Stimulated activated CD8-positive, alpha-beta memory T cell treated with anti-CD3 and anti-CD28 coated beads, Interleukin-12 subunit alpha, Interleukin-12 subunit beta, amount 100 ng/mL, for 1 hour (primary cell): ENCODE measurements around the gene FARP1.

ENCODE experiments used
- DNase-seq: peaks from one replicate; pipeline ENCODE4 v3.0.0-alpha.2; 2020; ENCODE audit warnings: low read depth

The FARP1 gene

GRCh38 chr13:98335721-98336120 lies 192.8 kb downstream of the FARP1 start:
- DNase-seq: no peak

DNA sequence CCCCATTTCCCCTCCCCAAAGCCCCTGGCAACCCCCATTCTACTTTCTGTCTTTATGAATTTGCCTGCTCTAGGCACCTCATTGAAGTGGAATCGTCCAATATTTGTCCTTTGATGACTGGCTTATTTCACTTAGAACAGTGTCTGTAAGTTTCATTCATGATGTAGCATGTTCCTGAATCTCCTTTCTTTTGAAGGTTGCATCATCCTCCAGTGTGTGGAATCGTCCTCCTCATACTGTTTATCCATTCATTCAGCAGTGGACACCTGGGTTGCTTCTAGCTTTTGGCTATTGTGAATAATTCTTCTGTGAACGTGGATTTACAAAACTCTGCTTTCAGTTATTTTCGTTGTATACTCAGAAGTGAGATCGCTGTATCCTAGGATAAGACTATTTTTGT lies 195.4 kb downstream of the FARP1 start:
- no peak for DNase-seq

- no peak for DNase-seq
These were observed 197.0 kb downstream of the FARP1 start for GRCh38 chr13:98339684-98340425.

GRCh38 chr13:98342953-98343352 lies 200.1 kb downstream of the FARP1 start:
- DNase-seq: no peak

DNA sequence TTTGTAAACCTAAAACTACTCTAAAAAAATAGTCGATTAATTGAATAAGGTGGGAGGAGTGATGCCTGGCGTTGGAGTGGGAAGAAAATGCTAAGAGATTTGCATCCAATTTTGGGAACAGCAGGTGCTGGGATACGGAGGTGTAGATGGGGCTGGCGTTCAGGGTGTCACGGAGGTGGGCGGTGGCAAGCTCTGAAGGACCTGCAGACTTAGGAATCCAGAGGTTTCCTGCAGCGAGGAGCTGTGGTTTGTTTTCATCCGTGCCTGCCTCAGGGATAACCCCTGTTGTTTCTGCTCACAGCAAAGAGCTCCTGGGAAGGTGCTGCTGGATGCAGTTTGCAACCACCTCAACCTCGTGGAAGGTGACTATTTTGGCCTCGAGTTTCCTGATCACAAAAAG lies 200.6 kb downstream of the FARP1 start:
- DNase-seq: no peak

GRCh38 chr13:98344392-98344791 lies 201.5 kb downstream of the FARP1 start:
- no peak for DNase-seq

DNA sequence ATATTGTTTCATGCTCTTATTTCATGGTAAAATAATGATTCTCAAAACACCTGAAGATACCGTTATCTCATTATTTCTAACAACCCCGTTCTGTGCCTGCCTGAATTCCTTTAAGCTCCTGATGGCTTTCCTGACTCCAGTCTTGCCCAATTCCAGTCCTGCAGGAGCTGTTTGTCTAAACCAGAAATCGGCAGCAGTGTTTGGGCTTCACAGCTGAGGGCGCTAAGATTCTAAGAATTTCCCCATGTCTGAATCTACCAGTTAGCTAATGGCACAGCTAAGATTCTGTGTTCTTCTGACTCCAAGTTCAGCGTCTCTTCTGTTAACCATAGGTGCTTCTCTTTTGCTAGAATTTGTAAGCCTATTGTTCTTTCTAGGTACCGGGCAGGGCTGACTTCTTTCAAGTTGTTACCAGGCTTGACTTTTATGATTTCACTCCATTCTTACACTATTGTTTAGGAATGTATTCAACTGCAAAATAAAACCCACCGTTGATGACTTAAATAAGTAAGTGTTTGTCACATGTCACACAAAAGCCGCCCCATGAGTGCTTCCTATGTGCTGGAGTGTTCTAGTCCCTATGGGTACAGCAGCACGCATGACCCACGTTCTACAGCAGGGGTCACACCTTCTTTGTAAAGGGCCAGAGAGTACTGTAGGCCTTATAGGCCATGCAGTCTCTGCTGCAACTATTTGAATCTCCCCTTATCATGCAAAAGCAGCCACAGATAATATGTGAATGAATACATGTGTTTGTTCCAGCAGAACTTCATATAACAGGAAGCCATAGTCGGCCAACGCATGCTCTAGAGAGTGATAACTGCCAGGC lies 202.4 kb downstream of the FARP1 start:
- no peak for DNase-seq

DNA sequence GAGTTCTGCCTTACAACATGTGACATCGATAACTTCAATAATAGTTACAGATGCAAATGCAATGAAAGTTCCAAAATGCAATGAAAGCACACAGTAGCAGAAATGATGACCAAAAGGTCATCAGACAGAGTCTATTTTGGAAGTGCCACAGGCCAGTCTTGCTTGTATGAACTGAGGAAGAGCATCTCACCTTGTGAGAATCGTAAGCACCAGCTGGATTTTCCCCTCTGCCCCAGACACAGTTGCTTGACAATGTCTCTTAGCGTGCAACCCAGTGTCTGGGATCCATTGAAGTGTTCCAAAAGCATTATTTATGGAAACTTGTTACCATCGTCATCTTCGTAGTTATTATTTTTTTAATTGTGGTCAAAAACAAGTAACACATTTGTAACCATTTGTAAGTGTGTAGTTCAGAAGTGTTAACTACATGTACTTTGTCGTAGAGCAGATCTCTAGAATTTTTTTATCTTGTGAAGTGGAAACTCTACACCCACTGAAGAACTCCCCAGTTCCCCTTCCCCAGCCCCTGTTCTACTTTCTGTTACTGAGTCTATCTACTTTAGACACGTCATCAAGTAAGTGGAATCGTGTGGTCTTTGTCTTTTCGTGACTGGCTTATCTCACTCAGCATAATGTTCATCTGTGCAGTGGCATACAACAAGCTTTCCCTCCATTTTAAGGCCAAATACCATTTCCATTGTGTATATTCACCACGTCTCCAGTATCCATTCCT lies 204.2 kb downstream of the FARP1 start:
- no peak for DNase-seq

DNA sequence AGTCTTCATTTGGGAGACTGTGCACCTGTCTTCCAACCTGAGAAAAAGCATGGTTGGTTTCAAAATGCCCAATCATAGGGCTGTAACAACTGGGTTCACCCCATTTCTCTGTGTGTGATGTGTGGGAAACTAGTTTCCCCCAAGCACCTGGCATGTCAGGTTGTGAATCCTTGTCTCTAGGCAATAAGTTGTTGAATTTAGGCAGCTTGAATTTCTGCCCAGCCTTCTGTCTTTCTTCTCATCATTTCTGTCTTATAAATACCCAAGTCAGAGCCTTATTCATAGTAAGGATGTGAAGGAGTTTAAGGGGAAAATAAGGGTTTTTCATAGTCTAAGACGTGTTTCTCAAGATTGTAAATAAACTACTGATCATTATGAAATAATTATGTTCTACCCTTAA lies 204.9 kb downstream of the FARP1 start:
- DNase-seq: no peak

DNA sequence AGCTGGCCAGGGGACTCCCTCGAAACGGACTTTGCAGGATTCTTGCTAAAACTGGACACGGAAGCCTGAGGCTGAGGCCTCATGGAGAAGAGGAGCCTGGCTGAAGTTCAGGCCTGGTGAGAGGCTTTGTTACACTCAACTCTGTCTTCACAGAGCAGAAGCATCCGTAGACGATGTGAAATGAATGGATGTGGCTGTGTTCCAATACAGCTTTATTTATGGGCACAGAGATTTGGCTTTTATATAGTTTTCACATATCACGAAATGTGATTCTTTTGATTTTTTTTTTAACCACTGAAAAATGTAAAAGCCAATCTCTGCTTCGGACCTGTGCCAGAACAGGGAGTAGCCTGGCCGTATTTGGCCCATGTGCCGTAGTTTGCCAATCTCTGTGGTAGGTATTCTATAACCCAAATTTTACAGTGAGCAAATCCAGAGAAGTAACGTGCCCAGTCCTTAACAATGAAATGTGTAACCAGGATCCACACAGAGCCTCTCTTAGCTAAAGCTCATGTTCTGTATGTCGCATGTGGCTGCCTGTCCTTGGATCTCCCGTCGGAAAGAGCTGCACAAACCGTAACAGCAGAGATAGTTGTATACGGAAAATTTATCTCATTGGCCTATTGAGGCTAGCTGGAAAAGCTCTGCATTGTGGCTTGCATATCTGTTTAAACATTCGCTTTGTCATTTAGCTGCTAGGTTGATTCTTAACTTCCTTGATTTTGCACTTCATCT lies 205.7 kb downstream of the FARP1 start:
- no peak for DNase-seq

- DNase-seq: no peak
These were observed 206.9 kb downstream of the FARP1 start for GRCh38 chr13:98349731-98350305.

DNA sequence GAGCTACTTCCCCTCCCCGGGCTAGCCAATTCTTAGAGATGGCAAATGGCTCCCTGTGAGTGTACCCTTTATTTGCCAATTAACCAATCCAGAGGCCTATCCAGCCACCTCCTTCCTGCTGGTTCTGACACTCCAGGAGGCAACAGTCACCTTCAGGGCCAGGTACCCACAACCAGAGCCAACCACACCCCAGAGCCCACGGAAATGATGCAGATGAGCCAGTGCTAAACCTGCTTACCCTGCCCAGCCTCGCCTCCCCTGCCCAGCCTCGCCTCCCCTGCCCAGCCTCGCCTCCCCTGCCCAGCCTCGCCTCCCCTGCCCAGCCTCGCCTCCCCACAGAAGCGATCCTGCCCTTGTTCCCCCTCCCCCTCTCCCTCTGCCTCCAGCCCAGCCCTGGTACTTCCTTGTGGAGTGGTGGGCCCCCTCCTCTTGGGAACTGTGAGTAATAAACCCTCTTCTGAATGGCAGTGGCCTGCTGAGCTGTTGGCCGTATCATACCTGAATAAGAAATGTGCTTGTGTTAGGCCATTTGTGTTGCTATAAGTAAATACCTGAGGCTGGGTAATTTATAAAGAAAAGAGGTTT lies 207.9 kb downstream of the FARP1 start:
- no peak for DNase-seq

- no peak for DNase-seq
These were observed 208.7 kb downstream of the FARP1 start for GRCh38 chr13:98351636-98352035.

DNA sequence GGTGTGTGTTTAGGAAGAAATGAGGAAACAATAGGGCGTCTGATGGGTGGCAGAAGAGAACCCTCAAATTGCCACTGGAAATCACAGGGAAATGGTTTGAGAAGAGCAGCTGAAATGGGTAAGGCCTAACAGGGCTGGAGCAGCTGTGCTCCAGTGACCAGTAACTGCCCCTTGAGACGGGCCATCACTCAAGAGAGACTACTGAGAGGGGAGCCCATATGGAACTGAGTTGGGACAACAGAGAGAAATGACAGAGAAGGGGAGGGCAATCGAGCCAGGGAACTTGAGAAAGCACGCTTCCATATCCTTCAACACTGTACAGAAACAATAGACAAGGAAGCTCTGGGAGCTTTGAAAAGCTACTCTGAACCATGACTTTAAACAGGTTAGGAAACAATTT lies 209.3 kb downstream of the FARP1 start:
- no peak for DNase-seq

DNA sequence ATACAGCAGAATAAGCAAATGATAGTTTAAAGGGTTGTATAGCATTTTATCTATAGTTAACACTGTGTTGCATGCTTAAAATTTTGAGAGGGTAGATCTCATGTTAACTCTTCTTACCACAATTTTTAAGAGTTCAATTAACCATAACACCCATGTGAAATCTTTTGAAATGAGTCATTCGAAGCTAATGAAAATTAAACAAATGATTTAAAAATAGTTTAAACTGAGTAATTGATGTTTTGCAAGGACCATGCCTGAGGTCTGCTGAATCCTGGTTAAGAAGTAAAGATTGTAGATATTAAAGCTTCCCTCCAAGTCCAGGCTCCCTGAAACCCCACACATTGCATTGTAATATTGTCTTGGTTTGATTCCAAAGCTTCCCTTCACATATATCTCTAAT lies 210.9 kb downstream of the FARP1 start:
- no peak for DNase-seq

- no peak for DNase-seq
These were observed 216.0 kb downstream of the FARP1 start for GRCh38 chr13:98358937-98359336.

DNA sequence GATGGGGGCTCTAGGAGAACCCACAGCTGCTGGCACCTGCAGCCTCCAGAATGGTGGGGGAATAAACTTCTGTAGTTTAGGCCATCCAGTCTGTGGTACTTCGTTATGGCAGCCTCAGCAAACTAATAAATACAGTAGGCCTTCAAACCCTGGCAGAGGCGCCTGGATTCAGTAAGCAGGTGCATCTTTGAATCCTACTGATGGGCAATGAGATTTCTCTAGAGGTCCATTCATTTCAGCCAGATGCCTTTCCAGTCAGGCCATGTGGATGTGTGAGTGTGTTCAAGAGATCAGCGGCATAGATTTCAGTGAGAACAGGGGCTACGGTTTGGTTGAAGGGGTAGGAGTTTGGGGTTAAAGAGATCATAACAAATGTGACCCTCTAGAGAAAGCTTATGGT lies 217.7 kb downstream of the FARP1 start:
- DNase-seq: no peak

GRCh38 chr13:98363326-98363725 lies 220.4 kb downstream of the FARP1 start:
- no peak for DNase-seq

GRCh38 chr13:98364179-98364578 lies 221.3 kb downstream of the FARP1 start:
- DNase-seq: no peak

- DNase-seq: no peak
These were observed 221.8 kb downstream of the FARP1 start for GRCh38 chr13:98364647-98365046.

GRCh38 chr13:98365302-98365701 lies 222.4 kb downstream of the FARP1 start:
- no peak for DNase-seq
